ENCODE data around the gene PPM1G. TPM values are rescaled to one million over a fixed set of nuclear protein-coding genes. Genes with fewer than 3 reads are reported as not detected.

PPM1G gene, protein sequence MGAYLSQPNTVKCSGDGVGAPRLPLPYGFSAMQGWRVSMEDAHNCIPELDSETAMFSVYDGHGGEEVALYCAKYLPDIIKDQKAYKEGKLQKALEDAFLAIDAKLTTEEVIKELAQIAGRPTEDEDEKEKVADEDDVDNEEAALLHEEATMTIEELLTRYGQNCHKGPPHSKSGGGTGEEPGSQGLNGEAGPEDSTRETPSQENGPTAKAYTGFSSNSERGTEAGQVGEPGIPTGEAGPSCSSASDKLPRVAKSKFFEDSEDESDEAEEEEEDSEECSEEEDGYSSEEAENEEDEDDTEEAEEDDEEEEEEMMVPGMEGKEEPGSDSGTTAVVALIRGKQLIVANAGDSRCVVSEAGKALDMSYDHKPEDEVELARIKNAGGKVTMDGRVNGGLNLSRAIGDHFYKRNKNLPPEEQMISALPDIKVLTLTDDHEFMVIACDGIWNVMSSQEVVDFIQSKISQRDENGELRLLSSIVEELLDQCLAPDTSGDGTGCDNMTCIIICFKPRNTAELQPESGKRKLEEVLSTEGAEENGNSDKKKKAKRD
- total RNA-seq (100 to 1,000 TPM; 189 to 191 TPM), polyA plus RNA-seq (104 TPM)

DNA sequence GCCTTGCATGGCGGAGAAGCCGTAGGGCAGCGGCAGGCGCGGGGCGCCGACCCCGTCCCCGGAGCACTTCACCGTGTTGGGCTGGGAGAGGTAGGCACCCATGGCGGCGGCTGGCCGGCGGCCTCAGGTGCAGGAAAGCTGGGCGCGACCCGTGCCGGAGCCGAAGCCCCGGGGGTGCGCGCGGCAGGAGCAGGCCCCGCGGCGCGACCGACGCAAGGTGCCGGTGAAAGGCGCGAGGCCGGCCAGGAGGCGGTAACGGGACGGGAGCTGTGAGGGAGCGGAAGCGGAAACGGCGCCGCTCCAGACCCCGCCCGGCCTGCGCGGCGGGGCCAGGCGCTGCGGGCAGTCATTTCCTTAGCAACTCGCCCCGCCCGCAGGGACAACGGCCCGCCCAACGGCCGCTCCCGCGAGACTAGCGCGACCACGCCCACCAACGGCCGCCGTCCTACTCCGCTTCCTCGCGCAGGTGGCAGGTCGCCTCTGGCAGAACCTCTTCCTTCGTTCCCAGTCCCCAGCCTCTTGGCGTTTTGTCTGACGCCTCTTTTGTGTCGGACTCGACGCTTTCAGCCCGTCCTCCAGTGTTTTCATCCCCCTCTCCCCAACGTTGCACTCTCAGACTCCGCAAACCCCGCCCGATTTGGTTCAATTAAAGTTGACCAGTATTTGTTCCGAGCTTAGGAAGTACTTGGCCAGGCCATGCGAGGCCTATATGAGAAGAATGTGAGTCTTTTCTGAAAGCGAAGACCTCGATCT is at the start of gene PPM1G:
Gene PPM1G (minus strand): TSS at position 271 of the 753 bp plus-strand sequence. CDS start 169 bp downstream, at position 102.
- H3K4me3 ChIP-seq (ENCODE audit: low read length) = peak within 1 kb of the TSS; percentile 66
- POLR2A ChIA-PET = interaction anchor here (1.0 to 3.0 kb wide), 8 partner anchors 8 to 254 kb away, joined by 3 to 25 read pairs (median 4); partner anchors contain the start of genes GTF3C2, MPV17, NRBP1 and SLC4A1AP

DNA sequence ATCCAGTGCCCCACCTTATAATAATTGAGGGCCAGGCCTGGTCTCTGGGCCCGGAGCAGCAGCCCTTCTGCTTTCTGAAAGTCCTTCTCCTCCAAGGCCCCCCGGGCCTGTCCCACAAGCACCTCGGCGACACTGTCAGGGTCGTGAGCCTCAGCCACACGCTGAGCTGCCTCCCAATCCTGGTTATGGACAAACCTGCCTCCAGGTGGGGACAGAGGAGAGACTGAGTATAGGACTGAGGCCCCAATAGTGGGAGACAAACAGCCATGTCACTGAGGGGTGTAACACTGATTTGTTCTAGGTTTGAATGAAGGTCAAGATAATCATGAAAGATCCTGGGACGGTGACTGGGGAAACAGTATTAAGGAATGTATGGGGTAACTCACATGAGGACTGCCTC is 44.6 kb upstream of the PPM1G start:
- ChIA-PET POLR2A (no interaction called here), CTCF (no interaction called here)
- no peaks in the 10 kb centered on the region for H3K36me3 ChIP-seq (ENCODE audit: insufficient read depth, low read length)
- no peak for DNase-seq
- H3K27me3 ChIP-seq (ENCODE audit: insufficient read depth, low read length, poor library complexity, severe bottlenecking) = no peaks in the 10 kb centered on the region
- H3K4me3 Mint-ChIP-seq = no peak overlapping the region
- no peaks in the 10 kb centered on the region for H3K9me3 Mint-ChIP-seq
- H3K4me1 ChIP-seq (ENCODE audit: insufficient read depth, low read length) = no peaks in the 10 kb centered on the region
- H3K27me3 Mint-ChIP-seq = no peaks in the 10 kb centered on the region
- peak overlapping the region in 1 of 8 donors; percentile 38 for H3K27ac Mint-ChIP-seq
- H3K36me3 Mint-ChIP-seq = peaks cover 0 to 63% (median 20%) of the 10 kb centered on the region in 3 donors
- H3K4me3 ChIP-seq (ENCODE audit: low read length) = no peak overlapping the region
- H3K9me3 ChIP-seq (ENCODE audit: low read length) = no peaks in the 10 kb centered on the region
- H3K4me1 Mint-ChIP-seq = no peaks in the 10 kb centered on the region
- H3K27ac ChIP-seq (ENCODE audit: low read depth, low read length) = no peak overlapping the region

More for the DNA sequence above, at the start of gene PPM1G:
- H3K27me3 ChIP-seq (ENCODE audit: insufficient read depth, low read length, poor library complexity, severe bottlenecking) = no peaks in the 10 kb centered on the region
- H3K9me3 Mint-ChIP-seq = no peaks in the 10 kb centered on the region
- H3K27ac Mint-ChIP-seq = peak within 1 kb of the TSS; percentile 88 to 96 (median 94)
- H3K36me3 Mint-ChIP-seq = peaks cover 0 to 21% (median 3%) of the 10 kb centered on the region in 3 donors
- H3K4me1 ChIP-seq (ENCODE audit: insufficient read depth, low read length) = peaks cover 34% of the 10 kb centered on the region
- H3K27ac ChIP-seq (ENCODE audit: low read depth, low read length) = peak within 1 kb of the TSS; percentile 86
- peak within 1 kb of the TSS; percentile 81 to 96 (median 90) for H3K4me3 Mint-ChIP-seq
- CTCF ChIA-PET = interaction anchor here (0.7 to 2.1 kb wide), 7 partner anchors 14 to 274 kb away, joined by 3 to 8 read pairs (median 6); partner anchors contain the start of genes NRBP1 and ZNF513
- H3K9me3 ChIP-seq (ENCODE audit: low read length) = no peaks in the 10 kb centered on the region
- DNase-seq = peak; percentile 94 to 97 (median 95)
- H3K36me3 ChIP-seq (ENCODE audit: insufficient read depth, low read length) = no peaks in the 10 kb centered on the region
- peaks cover 0 to 10% of the 10 kb centered on the region in 2 donors for H3K27me3 Mint-ChIP-seq
- peaks cover 31 to 48% (median 40%) of the 10 kb centered on the region in 3 donors for H3K4me1 Mint-ChIP-seq

DNA sequence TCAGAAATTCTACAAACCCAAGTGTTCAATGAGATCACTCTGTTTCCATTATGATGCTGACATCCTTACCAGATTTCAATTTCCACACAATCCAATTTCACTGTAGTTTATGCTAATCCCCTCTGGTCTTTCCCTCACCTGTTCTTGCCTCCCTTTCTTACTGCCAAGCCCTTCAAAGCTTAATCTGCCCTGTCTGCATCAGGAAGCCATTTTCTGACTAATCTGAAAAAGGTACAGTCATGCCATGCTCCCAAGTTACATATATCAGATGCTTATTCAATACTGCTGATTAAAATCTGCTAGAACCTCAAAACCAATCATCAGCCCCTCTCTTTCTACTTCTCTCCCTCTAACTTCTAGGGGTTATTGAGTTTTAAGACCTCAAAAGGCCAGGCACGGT is 41.7 kb upstream of the PPM1G start:
- Mint-ChIP-seq H3K9me3 (no peaks in the 10 kb centered on the region), H3K4me3 (no peak overlapping the region), H3K27ac (peak overlapping the region in 3 of 8 donors; percentile 9 to 86 (median 60)), H3K4me1 (peaks cover 0 to 1% (median 0%) of the 10 kb centered on the region in 3 donors), H3K27me3 (no peaks in the 10 kb centered on the region), H3K36me3 (peaks cover 0 to 57% (median 18%) of the 10 kb centered on the region in 3 donors)
- H3K36me3 ChIP-seq (ENCODE audit: insufficient read depth, low read length) = no peaks in the 10 kb centered on the region
- H3K4me1 ChIP-seq (ENCODE audit: insufficient read depth, low read length) = no peaks in the 10 kb centered on the region
- DNase-seq = no peak
- H3K27ac ChIP-seq (ENCODE audit: low read depth, low read length) = no peak overlapping the region
- ChIA-PET POLR2A (no interaction called here), CTCF (no interaction called here)
- no peaks in the 10 kb centered on the region for H3K27me3 ChIP-seq (ENCODE audit: insufficient read depth, low read length, poor library complexity, severe bottlenecking)
- no peaks in the 10 kb centered on the region for H3K9me3 ChIP-seq (ENCODE audit: low read length)
- no peak overlapping the region for H3K4me3 ChIP-seq (ENCODE audit: low read length)

DNA sequence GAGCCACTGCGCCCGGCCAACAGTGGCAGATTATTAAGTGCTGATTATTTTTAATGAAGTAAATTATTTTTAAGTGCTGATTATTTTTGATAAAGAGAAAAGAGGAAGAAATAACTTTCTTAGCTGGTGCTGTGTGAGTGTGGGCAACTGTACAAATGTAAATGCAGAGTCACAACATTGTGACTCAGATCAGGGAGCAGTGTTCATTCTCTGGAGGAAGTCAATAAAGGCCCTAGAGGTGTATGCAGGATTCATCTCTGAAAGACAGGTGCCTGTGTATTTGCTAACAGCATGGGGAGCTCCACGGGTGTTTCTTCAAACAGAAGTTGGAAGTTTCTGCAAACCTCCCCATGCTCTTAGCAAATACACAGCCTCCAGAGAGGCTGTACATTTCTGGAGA is 39.0 kb upstream of the PPM1G start:
- POLR2A ChIA-PET = no interaction called here
- Mint-ChIP-seq H3K4me1 (peaks cover 0 to 4% (median 0%) of the 10 kb centered on the region in 3 donors), H3K27ac (peak overlapping the region in 3 of 8 donors; percentile 22 to 68 (median 55)), H3K27me3 (no peaks in the 10 kb centered on the region), H3K9me3 (no peaks in the 10 kb centered on the region), H3K4me3 (no peak overlapping the region), H3K36me3 (peaks cover 0 to 51% (median 12%) of the 10 kb centered on the region in 3 donors)
- H3K4me3 ChIP-seq (ENCODE audit: low read length) = no peak overlapping the region
- H3K4me1 ChIP-seq (ENCODE audit: insufficient read depth, low read length) = no peaks in the 10 kb centered on the region
- H3K36me3 ChIP-seq (ENCODE audit: insufficient read depth, low read length) = no peaks in the 10 kb centered on the region
- H3K27ac ChIP-seq (ENCODE audit: low read depth, low read length) = no peak overlapping the region
- CTCF ChIA-PET = no interaction called here
- H3K27me3 ChIP-seq (ENCODE audit: insufficient read depth, low read length, poor library complexity, severe bottlenecking) = no peaks in the 10 kb centered on the region
- no peak for DNase-seq
- H3K9me3 ChIP-seq (ENCODE audit: low read length) = no peaks in the 10 kb centered on the region

DNA sequence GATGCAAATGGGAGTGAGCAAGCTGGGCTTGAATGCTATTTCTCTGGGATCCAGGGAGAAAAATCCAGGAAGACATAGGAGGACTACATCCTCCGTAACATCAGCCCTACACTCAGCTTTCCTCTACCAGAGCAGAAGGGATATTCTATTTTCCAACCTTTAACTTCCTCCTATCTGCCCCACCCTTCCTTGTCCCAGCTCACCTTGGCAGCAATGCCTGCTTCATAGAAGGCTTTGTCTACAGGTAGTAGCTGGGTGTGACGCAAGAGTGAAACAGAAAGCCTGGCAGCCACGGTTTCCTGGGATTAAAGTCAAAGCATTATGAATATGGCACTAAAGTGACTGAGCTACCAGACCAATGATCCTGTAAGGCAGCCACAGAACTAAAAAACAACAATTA is 36.7 kb upstream of the PPM1G start:
- H3K36me3 ChIP-seq (ENCODE audit: insufficient read depth, low read length) = peaks cover 9% of the 10 kb centered on the region
- H3K9me3 ChIP-seq (ENCODE audit: low read length) = no peaks in the 10 kb centered on the region
- no peak overlapping the region for H3K27ac ChIP-seq (ENCODE audit: low read depth, low read length)
- peaks cover 0 to 4% (median 2%) of the 10 kb centered on the region in 3 donors for H3K4me1 Mint-ChIP-seq
- no peak overlapping the region for H3K4me3 Mint-ChIP-seq
- ChIA-PET CTCF (interaction anchor here (0.7 kb wide), 1 partner anchor 36 kb away, joined by 3 read pairs; the partner anchor contains the start of gene PPM1G), POLR2A (no interaction called here)
- DNase-seq = no peak
- peaks cover 0 to 63% (median 21%) of the 10 kb centered on the region in 3 donors for H3K36me3 Mint-ChIP-seq
- no peaks in the 10 kb centered on the region for H3K9me3 Mint-ChIP-seq
- H3K4me3 ChIP-seq (ENCODE audit: low read length) = no peak overlapping the region
- H3K27me3 Mint-ChIP-seq = peaks cover 0 to 2% of the 10 kb centered on the region in 2 donors
- H3K4me1 ChIP-seq (ENCODE audit: insufficient read depth, low read length) = no peaks in the 10 kb centered on the region
- H3K27ac Mint-ChIP-seq = peak overlapping the region in 2 of 8 donors; percentile 55 to 67
- no peaks in the 10 kb centered on the region for H3K27me3 ChIP-seq (ENCODE audit: insufficient read depth, low read length, poor library complexity, severe bottlenecking)

DNA sequence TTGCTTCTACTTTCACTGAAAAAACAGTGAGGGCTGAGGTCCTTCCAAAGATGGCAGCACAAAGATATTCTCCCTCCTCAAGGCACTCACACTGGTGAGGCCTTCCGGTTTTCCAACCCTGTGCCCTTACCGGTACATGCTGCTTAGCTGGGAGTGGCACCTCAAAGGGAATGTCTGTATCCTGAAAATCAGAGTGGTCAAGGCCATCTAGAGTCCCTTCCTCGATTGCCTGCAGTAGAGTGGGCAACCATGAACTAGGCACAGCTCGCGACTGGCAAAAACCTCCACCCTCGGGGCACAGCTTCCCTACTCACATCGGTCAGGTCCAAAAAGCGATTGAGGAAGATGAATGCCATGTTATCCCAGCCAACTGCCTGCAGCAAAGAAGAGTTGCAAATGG is 36.2 kb upstream of the PPM1G start:
- Histone ChIP-seq H3K4me1 (ENCODE audit: insufficient read depth, low read length) (no peaks in the 10 kb centered on the region), H3K36me3 (ENCODE audit: insufficient read depth, low read length) (peaks cover 13% of the 10 kb centered on the region), H3K27me3 (ENCODE audit: insufficient read depth, low read length, poor library complexity, severe bottlenecking) (no peaks in the 10 kb centered on the region), H3K27ac (ENCODE audit: low read depth, low read length) (no peak overlapping the region), H3K9me3 (ENCODE audit: low read length) (no peaks in the 10 kb centered on the region), H3K4me3 (ENCODE audit: low read length) (no peak overlapping the region)
- H3K36me3 Mint-ChIP-seq = peaks cover 3 to 65% (median 23%) of the 10 kb centered on the region in 3 donors
- H3K9me3 Mint-ChIP-seq = no peaks in the 10 kb centered on the region
- POLR2A ChIA-PET = no interaction called here
- H3K4me3 Mint-ChIP-seq = no peak overlapping the region
- peaks cover 0 to 4% (median 2%) of the 10 kb centered on the region in 3 donors for H3K4me1 Mint-ChIP-seq
- no peak for DNase-seq
- peak overlapping the region in 4 of 8 donors; percentile 23 to 73 (median 57) for H3K27ac Mint-ChIP-seq
- CTCF ChIA-PET = no interaction called here
- H3K27me3 Mint-ChIP-seq = peaks cover 0 to 2% of the 10 kb centered on the region in 2 donors

DNA sequence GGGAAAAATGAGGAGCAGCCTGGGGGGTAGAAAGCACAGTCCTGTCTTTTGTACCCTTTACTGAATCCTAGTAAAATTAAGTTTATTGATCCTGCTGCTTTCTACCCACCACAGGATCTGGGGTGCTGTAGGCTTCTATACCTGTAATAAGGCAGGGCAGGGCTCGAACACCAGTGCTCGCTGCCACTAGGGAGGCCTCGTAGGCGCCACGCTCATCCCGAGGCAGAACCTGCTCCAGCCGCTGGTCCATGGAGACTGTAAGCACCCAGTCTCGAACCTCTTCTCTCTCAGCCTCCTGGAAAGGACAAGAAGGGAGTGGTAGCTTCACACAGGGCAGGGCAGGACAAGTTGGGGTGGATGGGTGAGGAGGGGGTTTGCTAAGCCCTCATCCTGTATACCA is 35.8 kb upstream of the PPM1G start:
- Histone ChIP-seq H3K27ac (ENCODE audit: low read depth, low read length) (no peak overlapping the region), H3K4me3 (ENCODE audit: low read length) (no peak overlapping the region), H3K4me1 (ENCODE audit: insufficient read depth, low read length) (no peaks in the 10 kb centered on the region), H3K27me3 (ENCODE audit: insufficient read depth, low read length, poor library complexity, severe bottlenecking) (no peaks in the 10 kb centered on the region), H3K9me3 (ENCODE audit: low read length) (no peaks in the 10 kb centered on the region), H3K36me3 (ENCODE audit: insufficient read depth, low read length) (peaks cover 18% of the 10 kb centered on the region)
- H3K27ac Mint-ChIP-seq = peak overlapping the region in 3 of 8 donors; percentile 29 to 73 (median 41)
- peaks cover 0 to 2% of the 10 kb centered on the region in 2 donors for H3K27me3 Mint-ChIP-seq
- H3K36me3 Mint-ChIP-seq = peaks cover 8 to 69% (median 27%) of the 10 kb centered on the region in 3 donors
- no peak overlapping the region for H3K4me3 Mint-ChIP-seq
- no peaks in the 10 kb centered on the region for H3K9me3 Mint-ChIP-seq
- no peak for DNase-seq
- H3K4me1 Mint-ChIP-seq = peaks cover 0 to 4% (median 2%) of the 10 kb centered on the region in 3 donors
- ChIA-PET CTCF (no interaction called here), POLR2A (no interaction called here)

Measured in CD8-positive, alpha-beta memory T cell (primary cell).